Spleen (tissue), 7 donors: Measurements from ENCODE around the gene SYNDIG1.

Experiments used
- POLR2A ChIP-seq, 3 donors: fragments of 450-650 bp; IDR thresholded peaks; one replicate each; pipeline ENCODE4 v1.5.1; 2017; ENCODE audit warnings: antibody characterized with exemption in 3 of 3, mild to moderate bottlenecking in 1 of 3
- TF ChIP-seq, protein P1 (sequence below), 11 experiments: fragments of 200-600 bp in 7 of 11; fragments of 450-650 bp in 4 of 11; sonication (generic) in 4 of 11; IDR thresholded peaks in 8 of 11; conservative IDR thresholded peaks in 3 of 11; 1 replicate in 7 of 11; 2 replicates in 4 of 11; pipeline versions ENCODE4 v1.4.0 to v1.8.0; 2016 to 2021; ENCODE audit warnings: antibody characterized with exemption in 11 of 11, inconsistent platforms in 4 of 11, mild to moderate bottlenecking in 1 of 11
- donor health status: DM: no; HTN: no; CAD: no; lungs with moderate emphysema.
- donor health status: DM: no; HTN: no; CAD: no.
- donor health status: DM: no; HTN: no; CAD: no.

DNA sequence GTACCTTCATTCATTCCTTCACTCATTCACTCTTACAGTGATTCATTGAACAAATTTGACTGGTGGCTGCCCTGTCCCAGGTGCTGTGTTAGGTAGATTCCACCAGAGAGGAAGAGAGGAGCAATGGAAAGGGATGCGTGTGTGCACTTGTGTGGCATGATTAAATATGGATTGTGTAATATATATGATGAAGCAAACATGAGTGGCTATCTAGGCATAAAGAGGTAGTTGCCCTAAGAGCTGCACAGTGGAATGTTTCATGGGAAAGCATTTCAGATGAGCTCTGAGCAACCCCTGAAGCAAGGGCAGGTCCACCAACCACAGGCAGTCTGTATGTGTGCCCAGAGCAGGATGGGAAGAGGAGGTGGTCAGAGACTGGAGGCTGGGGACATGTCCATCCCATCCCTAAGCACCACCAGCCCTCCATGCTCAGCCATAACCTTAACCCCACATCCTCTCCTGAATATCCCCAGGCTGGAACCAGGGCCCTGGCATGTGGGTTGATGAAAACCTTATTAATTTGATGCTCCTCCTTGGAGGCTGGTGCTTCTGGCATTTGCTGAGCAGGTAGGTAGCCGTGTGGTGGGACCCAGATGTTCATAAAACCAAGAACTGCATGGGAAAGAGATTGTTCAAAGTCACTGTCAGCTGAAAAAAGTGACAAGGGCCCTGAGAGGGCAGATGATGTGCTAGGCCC, 226.2 kb downstream of the SYNDIG1 start:
- no peak for TF ChIP-seq POLR2A (IDR thresholded peaks at IDR 0.05)
- TF ChIP-seq, protein P1, sequence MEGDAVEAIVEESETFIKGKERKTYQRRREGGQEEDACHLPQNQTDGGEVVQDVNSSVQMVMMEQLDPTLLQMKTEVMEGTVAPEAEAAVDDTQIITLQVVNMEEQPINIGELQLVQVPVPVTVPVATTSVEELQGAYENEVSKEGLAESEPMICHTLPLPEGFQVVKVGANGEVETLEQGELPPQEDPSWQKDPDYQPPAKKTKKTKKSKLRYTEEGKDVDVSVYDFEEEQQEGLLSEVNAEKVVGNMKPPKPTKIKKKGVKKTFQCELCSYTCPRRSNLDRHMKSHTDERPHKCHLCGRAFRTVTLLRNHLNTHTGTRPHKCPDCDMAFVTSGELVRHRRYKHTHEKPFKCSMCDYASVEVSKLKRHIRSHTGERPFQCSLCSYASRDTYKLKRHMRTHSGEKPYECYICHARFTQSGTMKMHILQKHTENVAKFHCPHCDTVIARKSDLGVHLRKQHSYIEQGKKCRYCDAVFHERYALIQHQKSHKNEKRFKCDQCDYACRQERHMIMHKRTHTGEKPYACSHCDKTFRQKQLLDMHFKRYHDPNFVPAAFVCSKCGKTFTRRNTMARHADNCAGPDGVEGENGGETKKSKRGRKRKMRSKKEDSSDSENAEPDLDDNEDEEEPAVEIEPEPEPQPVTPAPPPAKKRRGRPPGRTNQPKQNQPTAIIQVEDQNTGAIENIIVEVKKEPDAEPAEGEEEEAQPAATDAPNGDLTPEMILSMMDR (IDR thresholded peaks at IDR 0.05 in 8 of 11, conservative IDR thresholded peaks at IDR 0.05 in 3 of 11), result no peak
